Femur (tissue), 1 donor: ENCODE data around the gene PCBP3.
"Not testable (repeated sequence)": the region's sequence is repeated elsewhere in the genome, so short reads cannot be mapped to it uniquely, and the experiment has no call there.

Experiments used
- DNase-seq: peaks from one replicate; pipeline ENCODE4 v3.0.0-alpha.2; 2017

PCBP3 gene

DNA sequence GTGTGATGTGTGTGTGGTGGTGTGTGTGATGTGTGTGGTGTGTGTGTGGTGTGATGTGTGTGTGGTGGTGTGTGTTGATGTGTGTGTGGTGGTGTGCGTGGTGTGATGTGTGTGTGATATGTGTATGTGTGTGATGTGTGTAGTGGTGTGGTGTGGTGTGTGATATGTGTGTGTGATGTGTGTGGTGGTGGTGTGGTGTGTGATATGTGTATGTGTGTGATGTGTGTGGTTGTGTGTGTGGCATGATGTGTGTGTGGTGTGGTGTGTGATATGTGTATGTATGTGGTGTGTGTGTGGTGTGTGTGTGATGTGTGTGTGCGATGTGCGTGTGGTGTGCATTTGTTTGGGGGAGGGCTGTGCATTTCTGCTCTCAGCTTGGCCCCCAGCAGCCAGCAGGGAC lies 7.1 kb upstream of the PCBP3 start:
- no peak for DNase-seq

DNA sequence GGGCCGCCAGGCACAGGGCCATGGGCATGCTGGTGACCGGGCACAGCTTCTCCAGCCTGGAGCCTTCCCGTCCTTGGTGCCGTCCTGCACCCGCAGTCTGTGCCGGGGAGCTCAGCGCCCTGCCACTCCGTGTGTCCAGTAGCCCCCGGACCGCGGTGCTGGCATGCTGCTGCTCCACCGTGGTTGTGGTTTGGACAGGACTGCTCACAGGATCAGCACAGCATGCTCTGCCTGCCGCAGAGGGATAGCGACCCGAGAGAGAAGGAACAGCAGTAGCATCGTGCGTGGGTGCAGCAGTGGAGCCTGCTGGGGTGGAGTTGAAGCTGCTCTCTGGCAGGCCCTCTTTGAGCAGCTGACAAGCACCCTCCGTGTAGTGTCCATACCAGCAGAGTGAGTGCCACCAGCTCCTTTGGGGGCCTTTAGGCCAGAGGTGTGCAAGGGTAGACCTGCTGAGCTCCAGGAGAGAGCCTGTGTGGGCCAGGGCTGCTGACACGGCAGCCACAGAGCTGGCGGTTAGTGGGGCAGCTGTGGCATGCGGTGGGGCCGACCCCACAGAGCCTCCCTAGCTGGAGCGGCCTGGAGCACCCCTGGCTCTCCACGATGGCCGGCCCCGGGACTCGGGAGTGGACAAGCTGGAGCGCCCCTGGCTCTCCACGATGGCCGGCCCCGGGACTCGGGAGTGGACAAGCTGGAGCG lies 6.4 kb upstream of the PCBP3 start:
- DNase-seq, result no peak

DNA sequence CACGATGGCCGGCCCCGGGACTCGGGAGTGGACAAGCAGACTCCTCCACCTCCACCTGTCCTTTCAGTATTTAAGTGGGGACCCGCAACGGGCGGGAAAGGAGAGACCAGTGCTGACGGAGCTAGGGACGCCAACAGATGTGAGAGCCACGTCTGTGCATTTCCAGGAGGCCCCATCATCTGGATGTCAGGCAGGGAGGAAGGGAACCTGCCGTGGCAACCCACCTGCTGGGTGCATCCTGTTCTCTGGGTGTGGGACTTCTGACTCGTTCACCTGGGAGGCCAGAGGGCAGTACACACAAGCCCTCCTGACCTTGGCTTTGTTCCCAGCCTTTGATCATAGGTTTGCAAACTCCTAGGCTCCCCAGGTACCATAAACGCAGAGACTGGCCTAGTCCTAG lies 5.6 kb upstream of the PCBP3 start:
- no peak for DNase-seq

DNA sequence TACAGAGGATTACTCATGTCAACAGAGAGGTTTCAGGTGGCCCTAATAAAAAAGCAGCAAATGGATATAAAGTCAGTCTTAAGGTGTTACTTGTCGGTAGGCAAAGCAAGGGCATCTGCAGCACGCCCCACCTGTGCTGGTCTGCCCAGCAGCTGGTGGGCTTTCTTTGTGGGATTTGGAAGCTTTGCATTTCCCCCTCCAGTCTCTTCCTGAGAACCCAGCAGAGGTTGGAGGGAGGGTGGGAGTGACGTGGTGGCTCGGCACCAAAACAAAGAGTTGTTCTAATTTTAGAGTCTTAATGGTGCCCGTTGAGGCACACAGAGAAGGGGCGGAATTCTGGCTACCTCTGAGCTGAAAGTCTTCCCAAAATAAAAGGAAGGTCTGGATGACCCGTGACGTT lies 4.8 kb upstream of the PCBP3 start:
- no peak for DNase-seq

DNA sequence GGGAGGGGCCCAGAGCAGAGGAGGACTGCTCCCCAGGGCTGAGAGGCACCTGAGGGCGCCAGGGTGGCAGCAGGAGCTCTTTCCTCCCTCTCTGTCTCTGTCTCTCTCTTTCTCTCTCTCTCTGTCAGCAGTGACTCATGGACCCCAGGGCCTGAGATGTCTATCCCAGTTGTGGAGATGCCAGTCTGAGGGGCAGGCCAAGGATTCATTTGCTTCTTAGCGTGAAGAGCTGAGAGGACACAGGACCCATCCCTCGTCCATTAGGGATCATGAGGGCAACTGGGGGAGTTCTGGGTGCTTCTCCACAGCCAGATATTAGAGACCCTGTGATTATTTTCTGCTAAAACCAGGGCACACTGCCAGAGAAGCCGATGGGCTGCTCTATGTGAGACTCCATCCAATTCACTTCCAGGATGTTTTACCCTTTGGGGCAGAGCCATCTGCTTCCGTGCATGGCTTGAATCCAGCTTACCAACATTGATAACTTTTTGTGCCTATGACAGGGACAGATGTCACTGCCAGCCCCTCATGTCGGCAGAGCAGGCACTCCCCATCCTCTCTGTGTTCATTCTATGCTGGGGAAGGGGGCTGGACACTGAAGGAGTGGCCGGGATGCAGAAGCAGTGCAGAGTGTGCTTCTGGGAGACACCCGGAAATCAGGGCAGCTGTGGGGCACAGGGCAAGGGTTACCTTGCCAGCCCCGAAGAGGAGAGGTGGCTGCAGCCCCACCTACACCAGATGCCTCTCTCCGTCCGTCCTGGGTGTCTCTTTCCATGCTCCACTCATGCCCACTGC lies 4.1 kb upstream of the PCBP3 start:
- DNase-seq, result no peak

DNA sequence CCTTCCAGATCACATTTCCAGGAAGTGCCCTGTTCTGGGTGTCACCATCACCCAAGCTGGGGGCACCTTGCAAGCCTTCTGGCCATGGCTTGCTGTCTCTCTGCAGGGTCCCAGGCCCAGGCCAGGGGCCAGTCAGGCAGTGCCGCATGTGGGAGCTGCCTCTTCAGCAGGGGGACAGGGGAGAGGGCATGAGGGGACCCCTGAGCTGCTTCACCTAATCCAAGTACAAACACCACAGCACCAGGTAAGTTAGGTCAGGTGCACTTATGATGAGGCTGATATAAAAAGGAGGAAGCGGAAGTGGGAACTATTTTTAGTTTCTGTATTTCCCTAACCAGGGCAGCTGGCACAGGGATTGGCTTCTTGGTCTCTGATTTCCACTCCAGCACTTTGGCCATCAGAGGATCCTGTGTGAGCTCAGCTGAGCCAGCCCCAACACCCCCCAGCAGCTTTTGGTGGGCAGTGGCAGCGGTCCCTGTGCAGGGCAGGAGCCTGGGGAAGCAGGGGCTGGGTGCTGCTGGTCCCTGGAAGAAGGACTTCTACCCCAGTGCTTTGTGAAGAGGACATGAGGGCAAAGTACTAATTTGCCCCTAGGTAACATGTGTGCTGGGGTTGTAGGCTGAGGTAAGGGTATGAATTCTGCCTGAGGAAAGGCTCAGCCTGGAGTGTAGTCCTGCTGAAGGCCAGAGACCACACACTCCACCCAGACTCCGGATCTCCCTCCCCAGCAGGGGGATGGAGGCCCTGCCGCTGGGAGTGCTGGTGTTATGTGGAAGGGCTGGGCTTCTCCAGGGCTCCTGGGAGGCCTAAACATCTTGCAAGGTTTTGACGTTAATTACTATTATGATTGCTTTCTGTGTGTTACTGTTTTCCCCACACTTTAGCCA lies 3.3 kb upstream of the PCBP3 start:
- DNase-seq, result no peak

DNA sequence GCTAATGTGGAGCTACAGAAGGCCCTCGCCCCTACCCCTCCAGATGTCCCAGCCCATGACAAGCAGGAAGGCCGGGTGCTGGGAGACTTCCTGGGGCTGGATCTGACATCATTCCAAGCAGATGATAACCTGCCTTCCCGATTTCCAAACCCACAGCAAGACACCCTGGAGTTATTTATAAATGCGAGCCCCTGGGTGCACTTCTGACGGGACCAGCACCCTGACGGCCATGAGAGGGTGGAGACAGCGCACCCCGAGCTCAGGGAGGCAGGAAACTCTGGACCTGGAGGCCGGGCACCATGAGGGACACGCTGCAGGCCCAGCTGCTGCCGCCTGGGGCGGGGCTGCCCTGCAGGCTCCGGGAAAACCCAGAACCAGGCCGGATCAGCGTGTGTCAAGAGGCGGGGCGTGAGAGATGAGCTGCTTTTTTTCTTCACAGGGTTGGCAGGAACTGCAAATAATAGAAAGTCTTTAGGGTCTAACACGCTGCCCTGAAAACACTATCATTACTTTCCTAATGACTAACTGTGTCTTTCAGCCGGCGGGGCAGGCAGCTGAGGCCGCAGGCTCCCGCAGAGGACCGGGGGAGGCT lies 2.5 kb upstream of the PCBP3 start:
- no peak for DNase-seq

DNA sequence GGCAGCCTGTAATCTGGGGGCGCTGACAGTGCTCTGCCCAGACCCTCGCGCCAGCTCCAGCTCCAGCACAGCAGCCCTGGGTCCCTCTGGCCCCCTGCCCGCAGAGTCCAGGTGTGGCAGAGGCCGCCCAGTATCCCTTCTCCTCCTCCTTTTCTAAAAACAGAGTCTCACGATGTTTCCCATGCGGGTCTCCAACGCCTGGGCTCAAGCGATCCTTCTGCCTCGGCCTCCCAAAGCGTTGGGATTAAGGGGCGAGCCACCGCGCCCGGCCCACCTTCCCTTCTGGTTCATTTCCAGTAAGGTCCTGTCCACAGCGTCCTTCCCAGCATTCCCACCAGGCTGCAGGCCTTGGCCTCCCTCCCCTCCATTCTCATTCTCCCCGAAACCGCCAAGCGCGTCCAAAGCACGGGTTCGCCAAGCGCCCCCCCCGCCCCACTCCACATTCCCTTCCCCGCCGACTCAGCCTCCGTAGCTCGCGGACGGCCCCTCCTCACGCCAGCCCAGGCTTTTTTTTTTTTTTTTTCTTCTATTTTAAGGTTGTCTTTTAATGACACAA lies 2.0 kb upstream of the PCBP3 start:
- no peak for DNase-seq

DNA sequence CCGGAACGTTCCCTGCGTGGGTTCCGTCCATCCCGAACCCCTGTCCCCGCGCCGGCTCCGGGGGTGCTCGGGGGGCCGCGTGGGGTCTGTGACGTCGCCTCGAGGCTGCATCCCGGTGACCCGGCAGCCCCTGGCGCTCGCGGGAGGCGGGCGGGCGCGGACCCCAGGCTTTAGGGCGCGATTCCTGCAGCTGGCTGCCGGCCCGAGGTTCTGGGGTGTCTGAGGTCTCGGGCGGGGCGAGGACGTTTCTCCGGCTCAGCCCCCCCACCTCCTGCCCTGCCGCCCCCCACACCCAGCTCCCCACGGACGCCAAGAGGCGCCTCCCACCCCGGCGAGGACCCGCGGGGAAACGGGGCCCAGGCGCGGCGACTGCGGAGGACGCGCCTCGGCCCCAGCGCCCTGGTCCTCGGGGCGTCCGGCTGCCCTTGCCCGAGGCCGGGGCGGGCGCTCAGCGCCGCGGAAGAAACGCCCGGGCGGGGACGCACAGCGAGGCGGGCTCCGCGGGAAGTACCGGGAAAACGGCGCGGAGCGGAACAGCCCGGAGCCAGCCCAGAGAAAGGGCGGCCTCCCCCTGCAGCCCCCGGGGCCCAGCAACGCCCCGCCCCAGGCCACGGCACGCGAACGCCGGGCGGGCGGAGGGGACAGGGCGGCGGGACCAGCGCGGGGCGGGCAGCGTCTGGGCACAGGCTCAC lies 1.3 kb upstream of the PCBP3 start:
- peak; percentile 44 for DNase-seq

DNA sequence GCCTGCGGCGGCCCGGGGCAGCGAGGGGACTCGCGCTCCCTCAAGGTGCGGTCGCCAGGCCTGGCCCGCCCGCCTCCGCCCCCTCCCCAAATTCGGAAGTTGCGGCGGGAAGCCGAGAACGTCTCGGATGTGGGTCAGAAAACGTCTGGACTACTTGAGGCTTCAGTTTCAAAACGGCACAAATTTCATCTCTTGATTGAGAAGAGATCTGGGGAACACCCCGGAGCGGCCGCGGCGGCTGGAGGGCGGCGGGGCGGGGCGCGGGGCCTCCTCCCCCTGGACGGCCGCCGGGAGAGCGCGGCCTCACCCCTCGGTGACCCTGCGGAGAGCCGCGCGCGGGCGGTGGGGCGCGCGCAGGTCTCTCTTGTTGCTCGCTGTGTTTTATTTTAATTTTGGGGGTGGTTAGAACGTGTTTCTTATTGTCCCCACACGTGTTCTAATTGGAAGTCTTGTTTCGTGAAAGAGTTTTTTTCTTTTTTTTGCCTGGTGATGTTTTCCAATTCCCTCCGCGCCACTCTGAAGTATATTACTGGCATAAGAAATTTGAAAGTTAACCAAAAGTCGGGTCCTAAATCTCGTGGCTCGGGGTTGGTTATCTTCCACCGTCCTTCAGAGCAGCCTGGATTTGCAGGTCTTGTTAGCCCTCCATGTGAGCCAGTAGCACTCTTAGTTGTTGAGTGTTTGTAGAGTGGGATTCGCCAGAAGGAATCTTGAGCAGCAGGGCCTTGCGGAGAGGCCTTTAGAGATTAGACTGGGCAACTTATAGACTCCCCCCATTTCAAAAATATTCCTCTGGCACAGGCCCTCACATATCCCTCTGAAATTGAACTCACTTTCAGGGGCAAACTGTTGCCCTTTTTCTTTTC lies 749 bp downstream of the PCBP3 start:
- no peak for DNase-seq

DNA sequence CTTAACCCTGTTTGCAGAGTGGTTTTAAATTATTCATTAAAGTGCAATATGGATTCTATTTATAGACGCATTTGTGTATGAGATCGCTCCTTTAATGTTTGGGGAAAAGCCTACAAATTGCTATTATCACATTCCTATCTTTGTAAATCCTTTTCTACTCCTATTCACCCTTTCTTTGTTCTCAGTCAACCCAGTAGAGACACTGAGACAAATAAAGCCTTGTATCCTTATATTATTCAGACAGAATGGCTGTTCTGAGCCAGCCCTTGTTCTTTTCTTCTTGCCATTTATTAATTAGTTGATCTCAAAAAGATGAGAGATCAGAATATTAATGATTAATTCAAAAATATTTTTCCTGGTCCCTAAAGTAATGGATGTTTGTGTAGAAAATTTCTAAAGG lies 8.4 kb downstream of the PCBP3 start:
- no peak for DNase-seq

DNA sequence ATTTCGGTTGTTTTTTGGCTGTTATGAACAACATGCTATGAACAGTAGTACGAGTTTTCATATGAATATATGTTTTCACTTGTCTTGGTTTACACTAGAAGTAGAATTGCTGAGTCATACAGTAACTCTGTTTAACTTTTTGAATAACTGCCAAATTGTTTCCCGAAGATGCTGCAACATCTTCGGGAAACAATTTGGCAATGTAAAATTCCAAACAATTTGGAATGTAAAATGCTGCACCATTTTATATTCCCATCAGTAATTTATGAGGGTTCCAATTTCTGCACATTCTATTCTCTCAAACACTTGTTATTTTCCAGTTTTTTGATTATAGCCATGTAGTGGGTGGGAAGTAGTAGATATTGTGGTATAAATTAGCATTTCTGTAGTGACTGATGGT lies 11.6 kb downstream of the PCBP3 start:
- DNase-seq, result no peak

DNA sequence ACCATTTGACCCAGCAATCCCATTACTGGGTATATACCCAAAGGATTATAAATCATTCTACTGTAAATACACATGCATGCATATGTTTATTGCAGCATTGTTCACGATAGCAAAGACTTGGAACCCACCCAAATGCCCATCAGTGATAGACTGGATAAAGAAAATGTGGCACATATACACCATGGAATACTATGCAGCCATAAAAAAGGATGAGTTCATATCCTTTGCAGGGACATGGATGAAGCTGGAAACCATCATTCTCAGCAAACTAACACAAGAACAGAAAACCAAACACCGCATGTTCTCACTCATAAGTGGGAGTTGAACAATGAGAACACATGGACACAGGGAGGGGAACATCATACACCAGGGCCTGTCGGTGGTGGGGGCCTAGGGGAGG lies 12.6 kb downstream of the PCBP3 start:
- DNase-seq, result not testable (repeated sequence)

DNA sequence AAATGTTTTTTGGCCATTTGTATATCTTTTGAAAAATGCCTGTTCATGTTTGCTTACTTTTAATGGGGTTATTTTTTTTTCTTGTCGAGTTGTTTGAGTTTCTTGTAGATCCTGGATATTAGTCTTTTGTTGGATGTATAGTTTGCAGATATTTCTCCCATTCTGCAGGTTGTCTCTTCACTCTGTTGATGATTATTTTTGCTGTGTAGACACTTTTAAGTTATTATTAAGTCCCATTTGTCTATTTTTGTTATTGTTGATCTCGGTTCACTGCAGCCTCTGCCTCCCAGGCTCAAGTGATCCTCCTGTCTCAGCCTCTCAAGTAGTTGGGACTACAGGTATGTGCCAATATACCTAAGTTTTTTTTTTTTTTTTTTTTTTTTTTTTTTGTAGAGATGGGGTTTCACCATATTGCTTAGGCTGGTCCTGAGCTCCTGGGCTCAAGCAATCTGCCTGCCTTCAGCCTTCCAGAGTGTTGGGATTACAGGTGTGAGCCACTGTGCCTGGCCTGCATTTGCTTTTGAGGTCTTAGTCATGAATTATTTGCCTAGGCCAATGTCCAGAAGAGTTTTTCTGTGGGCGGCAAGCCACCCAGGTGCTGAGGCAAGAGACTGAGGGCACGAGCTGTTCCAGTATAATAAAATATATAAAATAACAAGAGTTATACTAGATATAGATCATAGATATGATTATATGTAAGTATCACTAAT lies 18.5 kb downstream of the PCBP3 start:
- DNase-seq, result not testable (repeated sequence)

DNA sequence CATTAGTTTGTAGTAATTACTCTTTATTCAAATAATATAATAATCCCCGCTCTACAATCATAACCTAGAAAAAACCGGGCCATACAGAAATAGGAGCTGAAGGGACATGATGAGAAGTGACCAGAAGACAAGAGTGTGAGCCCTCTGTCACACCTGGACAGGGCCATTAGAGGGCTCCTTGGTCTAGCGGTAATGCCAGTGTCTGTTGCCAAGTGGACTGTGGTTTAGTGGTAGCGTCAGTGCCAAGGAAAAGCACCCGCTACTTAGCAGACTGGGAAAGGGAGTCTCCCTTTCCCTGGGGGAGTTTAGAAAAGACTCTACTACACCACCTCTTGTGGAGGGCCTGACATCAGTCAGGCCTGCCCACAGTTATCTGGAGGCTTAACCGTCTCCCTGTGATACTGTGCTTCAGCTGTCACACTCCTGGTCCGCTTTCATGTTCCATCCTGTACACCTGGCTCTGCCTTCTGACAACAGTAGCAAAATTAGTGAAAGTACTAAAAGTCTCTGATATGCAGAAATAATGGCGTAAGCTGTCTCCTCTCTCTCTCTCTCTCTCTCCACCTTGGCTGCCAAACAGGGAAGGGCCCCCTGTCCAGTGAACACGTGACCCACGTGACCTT lies 19.2 kb downstream of the PCBP3 start:
- DNase-seq, result not testable (repeated sequence)

DNA sequence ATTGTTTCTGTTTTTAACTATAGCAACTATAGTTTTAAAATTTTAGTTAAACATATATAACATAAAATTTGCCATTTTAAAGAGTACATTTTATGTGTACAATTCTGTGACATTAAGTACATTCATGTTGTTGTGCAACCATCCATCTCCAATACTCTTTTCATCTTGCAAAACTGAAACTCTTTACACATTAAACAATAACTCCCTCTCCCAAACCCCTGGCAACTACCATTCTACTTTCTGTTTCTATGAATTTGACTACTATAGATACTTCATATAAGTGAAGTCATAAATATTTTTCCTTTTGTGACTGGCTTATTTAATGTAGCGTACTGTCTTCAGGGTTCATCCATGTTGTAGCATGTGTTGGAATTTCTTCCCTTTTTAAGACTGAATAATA lies 25.9 kb downstream of the PCBP3 start:
- DNase-seq, result no peak

DNA sequence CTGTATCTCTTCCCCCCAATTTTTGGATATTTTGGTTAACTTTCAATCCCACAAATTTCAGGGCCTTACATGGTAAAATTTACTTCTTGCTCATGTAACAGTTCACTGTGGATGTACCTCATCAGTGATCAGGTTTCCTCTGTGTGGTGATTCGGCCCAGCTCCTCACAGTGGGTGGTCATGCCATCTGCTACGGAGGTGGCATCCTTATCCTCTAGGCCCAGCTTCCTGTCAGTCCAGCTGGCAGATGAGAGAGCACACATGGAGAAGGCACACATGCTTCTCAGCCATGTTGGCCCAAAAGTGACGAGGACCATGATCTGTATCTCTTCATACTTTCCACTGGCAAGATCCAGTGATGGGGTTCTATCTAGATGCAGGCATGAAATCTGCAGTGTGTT lies 27.2 kb downstream of the PCBP3 start:
- DNase-seq, result no peak

DNA sequence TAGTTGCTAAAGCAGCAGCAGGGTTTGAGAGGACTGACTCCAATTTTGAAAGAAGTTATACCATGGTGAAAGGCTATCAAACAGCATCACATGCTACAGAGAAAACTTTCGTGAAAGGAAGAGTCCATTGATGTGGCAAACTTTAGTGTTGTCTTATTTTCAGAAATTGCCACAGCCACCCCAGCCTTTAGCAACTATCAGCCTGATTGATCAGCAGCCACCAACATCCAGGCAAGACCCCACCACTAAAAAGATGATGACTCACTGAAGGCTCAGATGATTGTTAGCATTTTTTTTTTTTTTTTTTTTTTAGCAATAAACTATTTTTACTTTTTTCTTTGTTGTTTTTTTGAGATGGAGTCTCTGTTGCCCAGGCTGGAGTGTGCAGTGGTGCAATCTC lies 35.3 kb downstream of the PCBP3 start:
- DNase-seq, result not testable (repeated sequence)

DNA sequence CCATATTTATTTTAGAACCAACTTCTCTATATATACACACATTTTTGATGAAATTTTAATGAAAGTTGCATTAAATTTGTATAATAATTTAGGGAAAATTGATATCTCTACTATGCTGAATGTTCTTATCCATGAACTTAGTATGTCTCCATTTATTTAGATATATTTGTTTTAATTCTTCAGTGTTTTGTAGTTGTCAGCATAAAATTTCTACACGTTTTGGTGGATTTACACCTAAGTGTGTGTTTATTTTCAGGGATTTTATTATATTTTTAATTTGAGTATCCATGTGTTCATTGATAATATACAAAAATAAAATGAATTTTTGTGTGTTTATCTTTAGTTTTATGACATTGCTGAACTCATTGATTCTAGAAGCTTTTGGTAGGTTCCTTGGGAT lies 36.7 kb downstream of the PCBP3 start:
- no peak for DNase-seq

DNA sequence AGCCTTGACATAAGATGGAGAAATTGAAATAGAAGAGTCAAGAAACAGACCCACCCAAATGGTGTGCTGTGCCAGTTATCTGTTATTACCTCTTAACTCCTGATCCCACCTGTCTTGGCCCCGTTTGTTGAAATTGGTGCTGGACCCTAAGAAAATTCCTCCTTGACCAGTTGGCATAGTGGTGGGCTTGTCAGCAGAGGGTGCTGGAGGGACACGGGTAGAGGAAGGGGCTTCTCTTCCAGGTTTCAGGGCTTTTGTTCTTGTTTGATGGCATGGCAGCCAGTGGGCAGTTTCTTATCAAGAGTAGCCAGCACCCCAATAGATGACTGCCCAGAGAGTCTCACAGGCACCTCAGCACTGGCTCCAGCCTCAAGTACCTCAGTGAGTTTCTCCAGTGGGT lies 51.6 kb downstream of the PCBP3 start:
- DNase-seq, result no peak
